MM.1S (cell line): ENCODE measurements around the gene PDSS2.

Source experiments
- DNase-seq: peaks from one replicate; pipeline ENCODE4 v3.0.0-alpha.2; 2015
- H2AFZ ChIP-seq: fragments of 300-600 bp; sonication (generic); 2 replicates; pipeline ENCODE4 v1.6.0; 2016; ENCODE audit warnings: antibody characterized with exemption, low read length
- H3F3A ChIP-seq: fragments of 300-600 bp; sonication (generic); 2 replicates; pipeline ENCODE4 v1.6.1; 2016; ENCODE audit warnings: mild to moderate bottlenecking, antibody characterized with exemption, low read length, moderate library complexity, mixed read lengths; ENCODE audit not compliant: insufficient read depth
- H3K27ac ChIP-seq: fragments of 300-600 bp; sonication (generic); 2 replicates; pipeline ENCODE4 v1.5.1; 2016; ENCODE audit warnings: mild to moderate bottlenecking, low read length
- H3K27me3 ChIP-seq: fragments of 300-600 bp; sonication (generic); replicated peaks from 2 replicates; pipeline ENCODE4 v1.6.0; 2016; ENCODE audit warnings: low read length; ENCODE audit not compliant: insufficient read depth
- H3K36me3 ChIP-seq: fragments of 300-600 bp; sonication (generic); replicated peaks from 2 replicates; pipeline ENCODE4 v1.6.1; 2016; ENCODE audit warnings: mild to moderate bottlenecking, low read length, mixed read lengths; ENCODE audit not compliant: insufficient read depth
- H3K4me1 ChIP-seq: fragments of 300-600 bp; sonication (generic); 2 replicates; pipeline ENCODE4 v1.6.1; 2016; ENCODE audit warnings: low read length, mixed read lengths
- H3K4me2 ChIP-seq: fragments of 300-600 bp; sonication (generic); 2 replicates; pipeline ENCODE4 v1.6.0; 2016; ENCODE audit warnings: low read depth, low read length
- H3K4me3 ChIP-seq: fragments of 300-600 bp; sonication (generic); 2 replicates; pipeline ENCODE4 v1.5.1; 2016; ENCODE audit warnings: low read length, mixed read lengths
- H3K79me2 ChIP-seq: fragments of 300-600 bp; sonication (generic); 2 replicates; pipeline ENCODE4 v1.6.1; 2016; ENCODE audit warnings: mixed run types, low read length, mixed read lengths
- H3K9ac ChIP-seq: fragments of 300-600 bp; sonication (generic); 2 replicates; pipeline ENCODE4 v1.6.1; 2016; ENCODE audit warnings: low read length, mixed read lengths
- H3K9me2 ChIP-seq: fragments of 300-600 bp; sonication (generic); replicated peaks from 2 replicates; pipeline ENCODE4 v1.6.1; 2016; ENCODE audit warnings: mild to moderate bottlenecking, low read length, mixed read lengths; ENCODE audit not compliant: insufficient read depth
- H3K9me3 ChIP-seq: fragments of 300-600 bp; sonication (generic); replicated peaks from 2 replicates; pipeline ENCODE4 v1.6.1; 2016; ENCODE audit warnings: mild to moderate bottlenecking, low read length, mixed read lengths; ENCODE audit not compliant: insufficient read depth
- H4K20me1 ChIP-seq: fragments of 300-600 bp; sonication (generic); 2 replicates; pipeline ENCODE4 v1.6.1; 2016; ENCODE audit warnings: mild to moderate bottlenecking, low read length, moderate library complexity, mixed read lengths; ENCODE audit not compliant: insufficient read depth
- EZH2 ChIP-seq: fragments of 300-600 bp; sonication (generic); optimal IDR thresholded peaks from 2 replicates; pipeline ENCODE3; 2017; ENCODE audit warnings: low read depth, mild to moderate bottlenecking, antibody characterized with exemption, low read length, mixed read lengths
- EZH2phosphoT487 ChIP-seq: fragments of 300-600 bp; sonication (generic); IDR thresholded peaks from 2 replicates; pipeline ENCODE4 v1.6.1; 2018; ENCODE audit warnings: antibody characterized with exemption, low read length
- TF ChIP-seq, protein P1 (sequence below): fragments of 300-600 bp; sonication (generic); IDR thresholded peaks from 2 replicates; pipeline ENCODE4 v1.5.1; 2016; ENCODE audit warnings: antibody characterized with exemption, low read length, mixed read lengths

Gene PDSS2

GRCh38 chr6:107459283-107460082 is at the start of gene PDSS2:
TSS of gene PDSS2 (minus strand) at chr6:107459564. CDS start at chr6:107459285, 279 bp downstream.
- Histone ChIP-seq H3K4me2 (peak within 1 kb of the TSS; percentile 95), H3K36me3 (no peaks in the 10 kb centered on the region), H3K27ac (peak within 1 kb of the TSS; percentile 62), H3K9ac (peak within 1 kb of the TSS; percentile 87), H4K20me1 (no peaks in the 10 kb centered on the region), H3F3A (peaks cover 9% of the 10 kb centered on the region; the same call in 1 of the 2 replicates), H2AFZ (peak within 1 kb of the TSS; percentile 97), H3K9me3 (no peaks in the 10 kb centered on the region), H3K4me1 (no peaks in the 10 kb centered on the region), H3K4me3 (peak within 1 kb of the TSS; percentile 96), H3K9me2 (no peaks in the 10 kb centered on the region), H3K27me3 (no peaks in the 10 kb centered on the region), H3K79me2 (peaks cover 27% of the 10 kb centered on the region)
- DNase-seq, result peak; percentile 98
- TF ChIP-seq, protein P1, sequence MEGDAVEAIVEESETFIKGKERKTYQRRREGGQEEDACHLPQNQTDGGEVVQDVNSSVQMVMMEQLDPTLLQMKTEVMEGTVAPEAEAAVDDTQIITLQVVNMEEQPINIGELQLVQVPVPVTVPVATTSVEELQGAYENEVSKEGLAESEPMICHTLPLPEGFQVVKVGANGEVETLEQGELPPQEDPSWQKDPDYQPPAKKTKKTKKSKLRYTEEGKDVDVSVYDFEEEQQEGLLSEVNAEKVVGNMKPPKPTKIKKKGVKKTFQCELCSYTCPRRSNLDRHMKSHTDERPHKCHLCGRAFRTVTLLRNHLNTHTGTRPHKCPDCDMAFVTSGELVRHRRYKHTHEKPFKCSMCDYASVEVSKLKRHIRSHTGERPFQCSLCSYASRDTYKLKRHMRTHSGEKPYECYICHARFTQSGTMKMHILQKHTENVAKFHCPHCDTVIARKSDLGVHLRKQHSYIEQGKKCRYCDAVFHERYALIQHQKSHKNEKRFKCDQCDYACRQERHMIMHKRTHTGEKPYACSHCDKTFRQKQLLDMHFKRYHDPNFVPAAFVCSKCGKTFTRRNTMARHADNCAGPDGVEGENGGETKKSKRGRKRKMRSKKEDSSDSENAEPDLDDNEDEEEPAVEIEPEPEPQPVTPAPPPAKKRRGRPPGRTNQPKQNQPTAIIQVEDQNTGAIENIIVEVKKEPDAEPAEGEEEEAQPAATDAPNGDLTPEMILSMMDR, result peak; percentile 51
- TF ChIP-seq EZH2, result no peak

- H3K9me3 ChIP-seq, result no peaks in the 10 kb centered on the region
- H3K79me2 ChIP-seq, result no peaks in the 10 kb centered on the region
- TF ChIP-seq, protein P1, result no peak
- no peak for TF ChIP-seq EZH2phosphoT487
- no peak for TF ChIP-seq EZH2
- H3K27ac ChIP-seq, result no peak overlapping the region
- H3K9me2 ChIP-seq, result no peaks in the 10 kb centered on the region
- no peak for DNase-seq
- no peaks in the 10 kb centered on the region for H3F3A ChIP-seq
- no peak overlapping the region for H3K4me2 ChIP-seq
- no peak overlapping the region for H3K4me3 ChIP-seq
- no peaks in the 10 kb centered on the region for H3K36me3 ChIP-seq
- H3K4me1 ChIP-seq, result no peaks in the 10 kb centered on the region
- no peak overlapping the region for H2AFZ ChIP-seq
- no peaks in the 10 kb centered on the region for H3K27me3 ChIP-seq
- no peaks in the 10 kb centered on the region for H4K20me1 ChIP-seq
- H3K9ac ChIP-seq, result no peak overlapping the region
These were observed 46.8 kb upstream of the PDSS2 start for GRCh38 chr6:107506145-107506544.

DNA sequence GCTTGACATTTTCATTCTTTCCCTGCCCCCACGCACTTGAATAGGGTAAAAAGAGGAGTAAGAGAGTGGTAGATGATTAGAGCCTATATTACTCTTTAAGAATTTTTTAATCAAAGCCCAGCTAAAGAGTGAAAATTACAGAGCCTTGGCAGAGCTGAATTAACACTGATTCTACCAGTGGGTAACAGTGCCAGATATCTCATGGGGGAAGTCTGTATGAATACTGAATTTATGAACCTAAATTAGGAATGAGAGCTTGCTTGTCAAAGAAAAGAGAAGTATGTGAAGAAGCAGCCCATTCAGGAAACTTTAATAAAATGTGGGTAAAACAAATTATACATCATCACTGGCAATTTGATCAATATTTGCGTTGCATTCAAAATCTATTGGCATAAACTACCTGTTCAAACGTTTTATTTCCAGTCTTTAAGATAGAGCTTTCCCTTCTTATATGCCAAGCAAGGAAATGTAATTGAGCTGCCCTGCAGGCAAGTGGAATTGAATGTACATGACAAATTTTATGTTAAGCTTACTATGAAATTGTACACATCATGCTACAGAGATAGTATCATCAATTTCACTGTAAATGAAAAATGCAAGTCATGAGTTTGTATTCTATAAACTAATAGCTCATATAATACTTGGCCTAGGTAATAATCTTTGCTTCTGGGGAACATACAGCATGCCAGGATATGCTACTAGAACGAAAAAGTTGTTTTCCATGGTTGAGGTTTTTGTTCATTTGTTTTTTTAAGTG is 45.1 kb upstream of the PDSS2 start:
- no peaks in the 10 kb centered on the region for H3K79me2 ChIP-seq
- no peak overlapping the region for H3K4me2 ChIP-seq

More for the DNA sequence above, 45.1 kb upstream of the PDSS2 start:
- Histone ChIP-seq H3K9me2 (no peaks in the 10 kb centered on the region), H3K36me3 (no peaks in the 10 kb centered on the region), H4K20me1 (no peaks in the 10 kb centered on the region), H3K27me3 (no peaks in the 10 kb centered on the region), H3K27ac (no peak overlapping the region), H3K9ac (no peak overlapping the region), H3K9me3 (no peaks in the 10 kb centered on the region), H3F3A (no peaks in the 10 kb centered on the region), H3K4me1 (no peaks in the 10 kb centered on the region), H2AFZ (no peak overlapping the region), H3K4me3 (no peak overlapping the region)
- no peak for DNase-seq
- no peak for TF ChIP-seq EZH2phosphoT487
- no peak for TF ChIP-seq EZH2
- TF ChIP-seq, protein P1, result no peak
